ENCODE measurements around the gene NDUFB3.

NDUFB3 gene

GRCh38 chr2:201130524-201131186, 58.9 kb downstream of the NDUFB3 start:
- no peak for DNase-seq

- no peak for DNase-seq
Measured at GRCh38 chr2:201132518-201132917, 60.7 kb downstream of the NDUFB3 start.
